ENCODE measurements around the gene PICALM.
"Not testable (repeated sequence)": the region's sequence is repeated elsewhere in the genome, so short reads cannot be mapped to it uniquely, and the experiment has no call there.

Gene PICALM

DNA sequence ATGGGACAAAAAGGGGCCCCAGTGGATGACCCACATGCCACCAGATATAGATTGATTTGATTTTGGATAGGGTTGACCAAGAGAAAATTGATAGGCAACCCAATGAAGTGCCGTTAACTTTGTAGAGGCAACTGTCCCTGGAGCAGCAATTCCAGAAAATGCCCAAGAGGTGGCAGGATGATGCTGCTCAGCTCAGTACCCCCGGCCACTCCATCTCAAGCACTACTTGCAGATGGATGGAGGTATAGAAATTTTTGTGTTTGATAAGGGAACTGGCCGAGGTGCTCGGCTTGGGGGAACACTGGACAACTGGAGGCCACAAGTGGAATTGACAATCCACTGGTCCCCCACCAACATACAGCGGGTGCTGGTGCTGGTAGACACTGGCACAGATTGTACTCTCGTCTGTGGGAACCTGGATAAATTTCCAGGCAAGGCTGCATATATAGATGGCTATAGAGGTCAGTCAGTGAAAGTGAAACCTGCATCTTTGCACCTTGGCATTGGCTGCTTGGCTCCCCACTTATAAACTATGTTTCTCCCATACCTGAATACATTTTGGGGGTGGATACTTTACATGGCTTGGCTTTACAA lies 127.4 kb downstream of the PICALM start:
- DNase-seq (ENCODE audit: low spot score), result peak; percentile 39

DNA sequence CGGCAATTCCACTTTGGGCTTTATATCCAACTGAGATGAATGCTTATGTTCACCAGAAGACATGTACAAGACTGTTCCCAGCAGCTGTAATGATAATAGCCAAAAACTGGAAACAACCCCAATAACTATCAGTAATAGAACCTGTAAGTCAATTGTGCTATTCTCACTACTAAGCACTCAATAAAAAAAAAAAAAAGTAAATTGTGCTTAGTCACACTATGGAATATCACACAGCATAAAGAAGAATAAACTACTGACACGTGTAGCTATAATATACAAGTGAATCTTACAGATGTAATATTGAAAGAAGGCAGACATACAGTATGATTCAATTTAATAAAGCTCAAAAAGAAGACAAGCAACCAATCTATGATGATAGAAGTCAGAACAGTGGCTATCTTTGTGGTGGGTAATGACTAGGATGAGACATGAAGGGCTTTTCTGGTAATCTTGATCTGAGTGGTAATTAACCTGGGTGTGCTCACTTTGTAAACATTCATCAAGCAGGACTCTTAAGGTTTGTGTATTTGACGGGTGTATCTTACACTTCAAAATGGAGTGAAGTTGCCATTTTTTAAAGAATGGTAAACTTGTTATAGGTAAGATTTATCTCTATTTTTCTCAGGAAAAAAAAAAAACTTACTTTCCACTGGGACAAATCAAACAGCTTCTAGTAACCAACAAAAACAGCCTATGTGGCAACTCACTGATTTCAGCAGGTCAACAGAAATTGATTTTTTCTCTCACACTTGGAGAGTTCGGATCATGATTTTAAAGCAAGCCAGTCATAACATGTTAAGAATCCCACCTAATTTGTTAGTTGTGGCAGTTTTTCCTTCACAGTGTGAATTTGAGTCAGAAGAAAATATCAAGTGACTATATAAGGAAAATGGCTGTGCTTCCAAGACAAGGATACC lies 129.5 kb downstream of the PICALM start:
- DNase-seq (ENCODE audit: low spot score), result no peak

DNA sequence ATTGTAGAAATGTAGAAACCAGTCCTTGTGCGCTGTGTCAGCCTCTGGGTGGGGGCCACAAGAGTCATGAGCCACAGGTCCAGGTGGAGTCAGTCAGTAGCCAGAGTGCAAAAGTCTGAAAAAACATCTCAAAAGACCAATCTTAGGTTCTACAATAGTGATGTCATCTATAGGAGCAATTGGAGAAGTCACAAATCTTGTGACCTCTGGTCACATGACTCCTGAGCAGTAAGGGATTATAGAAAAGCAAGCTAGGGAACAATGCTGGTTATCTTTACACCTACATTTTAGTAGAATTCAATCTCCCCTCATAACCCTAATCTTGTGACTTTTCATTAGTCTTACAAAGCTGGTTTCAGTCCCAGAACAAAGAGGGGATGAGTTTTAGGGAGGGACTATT lies 131.0 kb downstream of the PICALM start:
- DNase-seq (ENCODE audit: low spot score), result no peak

DNA sequence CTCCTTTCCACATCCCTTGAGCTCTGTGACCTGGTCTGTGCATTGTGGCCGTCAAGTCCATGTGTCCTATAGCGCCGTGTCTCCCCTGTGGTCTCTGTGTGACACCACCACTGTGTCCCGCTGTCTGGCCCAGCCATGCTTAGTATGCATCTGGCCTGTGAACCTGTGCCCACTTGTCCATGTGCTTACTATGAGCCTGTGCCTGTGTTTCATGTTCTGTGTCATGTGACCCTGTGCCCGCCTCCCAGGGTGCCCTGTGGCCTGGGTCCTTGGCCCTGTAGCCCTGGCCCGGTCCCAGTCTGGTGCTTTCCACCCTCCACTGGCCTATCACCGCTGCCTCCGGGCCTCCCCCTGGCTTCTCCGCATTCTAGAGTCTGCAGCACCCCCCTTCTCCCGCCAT lies 133.1 kb downstream of the PICALM start:
- no peak for DNase-seq (ENCODE audit: low spot score)

DNA sequence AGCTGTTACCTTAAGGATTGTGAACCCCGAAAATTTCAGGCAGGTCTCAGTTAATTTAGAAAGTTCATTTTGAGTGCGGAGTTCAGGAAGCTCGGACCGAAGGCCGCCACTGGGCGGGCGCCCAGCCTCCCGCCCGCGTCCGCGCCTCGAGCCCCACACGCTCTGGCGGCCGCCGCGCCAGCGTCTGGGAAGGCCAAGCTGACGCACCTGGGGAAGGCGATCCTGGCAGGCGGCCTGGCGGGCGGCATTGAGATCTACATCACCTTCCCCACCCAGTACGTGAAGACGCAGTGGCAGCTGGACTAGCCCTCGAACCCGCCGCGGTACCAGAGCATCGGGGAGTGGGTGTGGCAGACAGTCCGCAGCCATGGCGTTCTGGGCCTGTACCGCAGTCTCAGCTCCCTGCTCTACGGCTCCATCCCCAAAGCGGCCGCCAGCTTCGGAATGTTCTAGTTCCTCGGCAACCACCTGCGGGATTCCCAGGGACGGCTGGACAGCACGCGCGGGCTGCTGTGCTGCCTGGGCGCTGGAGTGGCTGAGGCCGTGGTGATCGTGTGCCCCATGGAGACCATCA lies 134.2 kb downstream of the PICALM start:
- no peak for DNase-seq (ENCODE audit: low spot score)

DNA sequence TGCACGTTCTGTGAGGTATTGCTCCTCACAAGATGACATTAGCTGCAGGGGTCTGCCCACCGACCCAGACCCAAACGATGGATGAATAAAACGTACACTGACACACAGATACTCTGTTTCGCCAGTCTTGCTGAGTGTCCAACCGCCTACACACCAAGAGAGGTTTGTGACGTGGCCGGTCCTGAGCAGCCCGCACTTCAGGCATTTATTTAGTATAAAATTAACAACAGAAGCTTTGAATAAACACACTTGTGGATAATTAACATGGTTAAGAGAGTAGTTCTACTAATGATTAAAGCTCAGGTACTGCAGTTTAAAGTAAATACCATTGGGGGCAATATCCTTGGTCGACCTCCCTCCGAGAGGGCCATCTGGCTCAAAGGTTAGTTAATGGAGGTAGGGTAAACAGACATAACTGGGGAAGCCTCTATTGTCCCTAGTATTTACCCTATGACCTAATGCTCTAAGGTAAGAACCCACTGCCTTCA lies 138.0 kb downstream of the PICALM start:
- no peak for DNase-seq (ENCODE audit: low spot score)

DNA sequence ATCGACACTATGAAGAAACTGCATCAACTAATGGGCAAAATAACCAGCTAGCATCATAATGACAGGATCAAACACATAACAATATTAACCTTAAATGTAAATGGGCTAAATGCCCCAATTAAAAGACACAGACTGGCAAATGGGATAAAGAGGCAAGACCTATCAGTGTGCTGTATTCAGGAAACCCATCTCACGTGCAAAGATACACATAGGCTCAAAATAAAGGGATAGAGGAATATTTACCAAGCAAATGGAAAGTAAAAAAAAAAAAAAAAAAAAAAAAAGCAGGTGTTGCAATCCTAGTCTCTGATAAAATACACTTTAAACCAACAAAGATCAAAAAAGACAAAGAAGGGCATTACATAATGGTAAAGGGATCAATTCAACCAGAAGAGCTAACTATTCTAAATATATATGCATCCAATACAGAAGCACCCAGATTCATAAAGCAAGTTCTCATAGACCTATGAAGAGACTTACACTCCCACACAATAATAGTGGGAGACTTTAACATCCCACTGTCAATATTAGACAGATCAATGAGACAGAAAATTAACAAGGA lies 142.2 kb downstream of the PICALM start:
- DNase-seq (ENCODE audit: low spot score), result not testable (repeated sequence)

DNA sequence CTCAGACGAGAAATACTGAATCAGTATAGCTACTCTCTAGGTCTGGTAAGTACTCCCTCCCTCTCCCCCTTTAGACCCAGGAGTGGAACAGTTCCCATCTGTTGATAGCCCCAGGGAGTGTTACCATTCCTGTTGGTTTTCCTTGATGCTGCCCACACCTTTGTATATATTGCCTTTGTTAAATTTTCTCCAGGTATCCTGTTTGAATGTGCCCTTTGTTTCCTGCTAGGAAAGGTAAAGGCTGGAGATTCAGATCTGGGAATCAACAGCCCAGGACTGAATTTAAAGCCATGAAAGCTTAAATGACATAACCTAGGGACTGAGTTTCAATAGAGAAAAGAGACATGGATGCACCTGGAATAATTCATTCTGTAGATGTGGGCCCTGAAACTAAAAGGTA lies 145.4 kb downstream of the PICALM start:
- no peak for DNase-seq (ENCODE audit: low spot score)

DNA sequence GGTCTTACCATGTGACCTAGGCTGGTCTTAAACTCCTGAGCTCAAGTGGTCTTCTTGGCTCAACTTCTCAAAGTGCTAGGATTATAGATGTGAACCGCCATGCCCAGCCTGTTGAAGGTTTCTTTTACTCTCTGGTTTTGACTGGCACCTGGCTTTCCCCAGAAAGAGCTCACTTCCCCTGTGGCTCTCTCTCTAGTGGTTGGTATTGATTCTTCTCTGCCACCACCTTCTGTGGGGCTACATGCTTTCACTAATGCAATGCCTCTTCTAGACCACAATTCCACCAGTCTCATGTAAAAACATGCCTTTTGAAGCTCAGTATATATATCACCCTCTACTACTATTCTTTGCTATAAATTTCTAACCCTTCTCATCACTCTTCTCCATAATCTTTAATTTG lies 146.5 kb downstream of the PICALM start:
- DNase-seq (ENCODE audit: low spot score), result no peak

DNA sequence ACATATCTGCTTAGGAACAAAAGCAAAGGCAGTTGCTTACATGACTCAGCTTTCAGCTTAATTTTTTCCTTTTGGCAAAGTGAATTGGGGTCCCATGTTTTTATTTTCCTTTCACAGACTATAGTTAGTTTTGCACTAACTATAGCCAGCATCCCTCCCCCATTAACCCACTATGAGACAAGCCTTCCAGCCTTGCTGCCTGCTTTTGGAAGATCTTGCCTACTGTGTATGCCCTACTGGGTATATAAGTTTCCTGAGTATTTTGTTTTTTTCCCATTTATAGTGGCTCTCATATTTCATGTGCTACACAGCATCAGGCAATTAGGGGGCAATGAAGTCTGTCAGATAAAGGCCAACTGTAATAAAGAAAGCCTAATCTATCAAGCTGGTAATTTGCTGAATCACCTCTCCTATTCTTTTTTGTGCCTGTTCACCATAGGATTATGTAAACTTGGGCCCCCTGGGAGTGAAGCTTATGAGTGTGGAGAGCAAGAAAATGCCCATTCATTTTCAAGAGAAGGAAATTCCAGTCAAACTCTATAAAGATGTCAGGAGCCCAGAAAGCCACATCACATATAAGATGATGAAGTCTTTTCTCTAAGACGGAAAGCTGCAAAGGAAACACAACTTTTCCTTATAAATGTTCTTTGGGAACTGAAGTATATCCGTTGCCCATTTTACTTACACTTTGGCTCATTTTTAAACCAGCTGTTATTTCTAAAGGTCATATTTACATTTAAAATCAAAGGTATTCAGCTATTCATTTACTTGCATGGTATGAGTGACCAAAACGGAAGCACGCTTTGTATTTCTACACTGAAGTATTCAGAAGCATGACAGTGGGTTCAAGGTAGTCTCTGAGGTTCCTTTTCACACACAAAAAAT lies 149.7 kb downstream of the PICALM start:
- no peak for DNase-seq (ENCODE audit: low spot score)

DNA sequence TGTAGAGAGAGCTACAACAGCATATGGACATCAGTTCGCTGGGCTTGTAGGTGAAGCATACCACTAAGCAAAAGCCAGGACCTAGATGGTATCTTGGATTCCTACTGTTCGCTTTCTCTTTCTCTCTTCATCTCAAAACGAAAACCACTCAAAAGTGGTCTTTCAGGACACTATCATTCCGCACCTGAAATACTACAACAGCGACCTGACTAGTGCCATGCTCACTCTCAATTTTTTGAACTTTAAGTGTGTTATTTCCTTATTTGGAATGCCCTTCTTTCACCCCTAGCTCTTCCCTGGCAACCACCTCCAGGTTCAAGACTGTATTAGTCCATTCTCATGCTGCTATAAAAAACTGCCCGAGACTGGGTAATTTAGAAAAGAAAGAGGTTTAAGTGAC lies 154.5 kb downstream of the PICALM start:
- no peak for DNase-seq (ENCODE audit: low spot score)

DNA sequence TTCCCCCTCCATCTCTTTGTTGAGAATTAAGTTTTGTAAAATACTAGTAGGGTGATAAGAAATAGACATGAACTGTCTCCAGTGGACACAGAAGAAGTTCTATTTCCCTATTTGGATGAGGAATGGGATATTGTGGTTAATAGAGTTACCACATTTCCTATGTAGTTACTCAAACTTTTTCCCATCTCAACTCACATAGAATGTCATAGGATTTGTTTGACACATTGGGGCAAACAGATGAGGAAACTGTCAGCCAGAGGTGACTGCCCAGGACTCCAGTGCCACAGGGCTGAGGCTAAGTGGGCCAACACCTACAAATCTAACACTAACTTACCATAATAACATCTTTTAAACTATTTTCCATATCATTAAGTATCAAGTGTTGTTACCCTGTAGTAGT lies 155.4 kb downstream of the PICALM start:
- no peak for DNase-seq (ENCODE audit: low spot score)

DNA sequence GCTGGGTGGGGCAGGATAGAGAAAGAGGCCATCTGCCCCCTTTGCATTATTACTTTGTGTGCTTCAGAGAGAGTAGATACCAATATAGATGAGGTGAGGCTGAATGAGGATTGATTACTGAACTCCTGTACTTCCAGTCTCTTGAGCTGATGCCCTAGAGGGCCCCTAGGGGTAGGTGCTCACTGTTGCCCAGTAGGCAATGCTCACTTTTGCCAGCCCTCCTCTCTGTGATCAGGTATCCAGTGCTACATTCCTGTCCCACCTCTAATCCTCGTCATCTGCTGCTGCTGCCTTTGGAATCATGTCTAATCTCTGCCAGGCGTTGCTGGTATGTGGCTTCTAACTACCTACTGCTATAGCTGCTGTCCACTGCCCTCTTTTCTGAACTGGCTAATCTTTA lies 156.5 kb downstream of the PICALM start:
- DNase-seq (ENCODE audit: low spot score), result no peak
